SK-N-SH (cell line): ENCODE measurements around the gene CXCL16. TPM values are rescaled to one million over a fixed set of nuclear protein-coding genes. Genes with fewer than 3 reads are reported as not detected.
"Not testable (repeated sequence)": the region's sequence is repeated elsewhere in the genome, so short reads cannot be mapped to it uniquely, and the experiment has no call there.

Experiments used
- CTCF ChIA-PET: fragments of 300-600, 350-600 bp; formaldehyde crosslinking; extraction: SDS; loops from one replicate; lab custom pipeline; 2021; lab: Yijun Ruan, JAX
- POLR2A ChIA-PET: fragments of 350-600 bp; sonication (Branson Sonifier 250); formaldehyde crosslinking; extraction: SDS; loops from one replicate; lab custom pipeline; 2020; ENCODE audit warnings: antibody characterized with exemption, inconsistent platforms; lab: Yijun Ruan, JAX
- DNase-seq: peaks from one replicate; pipeline ENCODE4 v3.0.0; 2012
- H2AFZ ChIP-seq: fragments of 200-600 bp; sonication (generic); 2 replicates; pipeline ENCODE4 v1.8.1; 2016; ENCODE audit warnings: antibody characterized with exemption, mild to moderate bottlenecking, low read depth
- H3F3A ChIP-seq: fragments of 200-600 bp; sonication (generic); replicated peaks from 2 replicates; pipeline ENCODE3; 2016; ENCODE audit warnings: antibody characterized with exemption, mild to moderate bottlenecking; ENCODE audit not compliant: insufficient read depth
- H3K27ac ChIP-seq, 2 experiments: fragments of 200-500 bp in 1 of 2; fragments of 200-600 bp in 1 of 2; sonication (Bioruptor generic) in 1 of 2; sonication (generic), shearing (Covaris generic) in 1 of 2; 2 replicates each; pipeline versions ENCODE4 v1.5.1 to v1.6.1; 2014 to 2016; ENCODE audit warnings: low read depth in 2 of 2, inconsistent platforms in 1 of 2, low read length in 1 of 2, mild to moderate bottlenecking in 1 of 2, mixed read lengths in 1 of 2
- H3K27me3 ChIP-seq: fragments of 200-600 bp; sonication (generic), shearing (Covaris generic); 2 replicates; pipeline ENCODE4 v1.6.1; 2016; ENCODE audit warnings: mixed run types; ENCODE audit not compliant: insufficient read depth
- H3K36me3 ChIP-seq, 2 experiments: fragments of 200-500 bp in 1 of 2; fragments of 200-600 bp in 1 of 2; sonication (Bioruptor generic) in 1 of 2; sonication (generic) in 1 of 2; replicated peaks in 1 of 2; 2 replicates each; pipeline versions ENCODE3 to v1.5.1; 2014 to 2016; ENCODE audit warnings: low read length in 1 of 2, mild to moderate bottlenecking in 1 of 2; ENCODE audit not compliant: insufficient read depth in 2 of 2, control insufficient read depth in 1 of 2
- H3K4me1 ChIP-seq, 2 experiments: fragments of 200-500 bp in 1 of 2; fragments of 200-600 bp in 1 of 2; sonication (Bioruptor generic) in 1 of 2; sonication (generic), shearing (Covaris generic) in 1 of 2; 2 replicates each; pipeline versions ENCODE4 v1.5.1 to v1.6.1; 2014 to 2016; ENCODE audit warnings: low read depth in 1 of 2, low read length in 1 of 2, mixed run types in 1 of 2; ENCODE audit not compliant: insufficient read depth in 2 of 2, control insufficient read depth in 1 of 2
- H3K4me2 ChIP-seq: fragments of 200-600 bp; sonication (generic), shearing (Covaris generic); 2 replicates; pipeline ENCODE4 v1.6.1; 2017; ENCODE audit warnings: mixed run types
- H3K4me3 ChIP-seq, 2 experiments: fragments of 200-500 bp in 1 of 2; fragments of 200-600 bp in 1 of 2; sonication (Bioruptor generic) in 1 of 2; sonication (generic), shearing (Covaris generic) in 1 of 2; 2 replicates each; pipeline versions ENCODE4 v1.5.1 to v1.8.1; 2014 to 2016; ENCODE audit warnings: low read depth in 2 of 2, inconsistent platforms in 1 of 2, low read length in 1 of 2, mild to moderate bottlenecking in 1 of 2, mixed read lengths in 1 of 2, moderate library complexity in 1 of 2
- H3K79me2 ChIP-seq: fragments of 200-600 bp; sonication (generic); 2 replicates; pipeline ENCODE4 v1.8.1; 2017; ENCODE audit warnings: mild to moderate bottlenecking; ENCODE audit not compliant: insufficient read depth
- H3K9ac ChIP-seq: fragments of 200-600 bp; sonication (generic); 2 replicates; pipeline ENCODE4 v1.6.1; 2017; ENCODE audit warnings: mixed run types
- H3K9me2 ChIP-seq: fragments of 200-600 bp; sonication (generic); 2 replicates; pipeline ENCODE4 v1.6.1; 2017; ENCODE audit warnings: mixed run types
- H3K9me3 ChIP-seq: fragments of 200-600 bp; sonication (generic); 2 replicates; pipeline ENCODE4 v1.6.1; 2017; ENCODE audit warnings: mixed run types, mild to moderate bottlenecking, moderate library complexity
- H4K20me1 ChIP-seq: fragments of 200-600 bp; sonication (generic); 2 replicates; pipeline ENCODE4 v1.6.1; 2017; ENCODE audit warnings: mild to moderate bottlenecking, mixed run types; ENCODE audit not compliant: insufficient read depth
- ELF1 ChIP-seq: IDR thresholded peaks from 2 replicates; pipeline ENCODE4 v1.4.0; 2012
- EP300 ChIP-seq, 2 experiments: IDR thresholded peaks; 2 replicates each; pipeline versions ENCODE4 v1.4.0 to v1.6.1; 2012; ENCODE audit warnings: borderline replicate concordance in 1 of 2, low read depth in 1 of 2, low read length in 1 of 2
- EZH2phosphoT487 ChIP-seq: fragments of 200-600 bp; sonication (generic); IDR thresholded peaks from 2 replicates; pipeline ENCODE4 v1.6.1; 2017; ENCODE audit warnings: low read depth, mixed run types, mild to moderate bottlenecking, antibody characterized with exemption, moderate library complexity, borderline replicate concordance
- FOSL2 ChIP-seq: IDR thresholded peaks from 2 replicates; pipeline ENCODE4 v1.4.0; 2012; ENCODE audit warnings: low read depth, mild to moderate bottlenecking, moderate library complexity, borderline replicate concordance
- FOXJ3 ChIP-seq: sonication (generic); formaldehyde crosslinking; IDR thresholded peaks from 2 replicates; pipeline ENCODE4 v1.5.1; 2020; ENCODE audit warnings: mild to moderate bottlenecking, missing genetic modification reagents
- MEF2A ChIP-seq: IDR thresholded peaks from 2 replicates; pipeline ENCODE4 v1.4.0; 2012; ENCODE audit warnings: low read depth, borderline replicate concordance
- MXI1 ChIP-seq: IDR thresholded peaks from 2 replicates; pipeline ENCODE4 v1.6.1; 2012; ENCODE audit warnings: mild to moderate bottlenecking, low read depth, low read length, improper control_type of control experiment
- NFIC ChIP-seq: IDR thresholded peaks from 2 replicates; pipeline ENCODE4 v1.4.0; 2012; ENCODE audit warnings: borderline replicate concordance
- RAD21 ChIP-seq: IDR thresholded peaks from 2 replicates; pipeline ENCODE4 v1.6.1; 2012; ENCODE audit warnings: mild to moderate bottlenecking, low read length
- TAF1 ChIP-seq: IDR thresholded peaks from 2 replicates; pipeline ENCODE4 v1.6.1; 2012; ENCODE audit warnings: low read depth, mild to moderate bottlenecking, low read length, moderate library complexity, borderline replicate concordance
- TCF12 ChIP-seq: IDR thresholded peaks from 2 replicates; pipeline ENCODE4 v1.4.0; 2012
- WGBS: methylation state at CpG from one replicate; pipeline ENCODE4 v1.1.6; 2017; ENCODE audit warnings: low lambda C conversion rate; 5-methylcytosine and 5-hydroxymethylcytosine counted together
- polyA plus RNA-seq, 3 experiments: library from polyadenylated mRNA; depleted of rRNA; stranded (reverse); fragments of >200 nt; gene quantifications; 2 replicates each; pipeline ENCODE4 v1.2.3, GENCODE V29; 2012
- TF ChIP-seq, protein P1 (sequence below): IDR thresholded peaks from 2 replicates; pipeline ENCODE4 v1.4.0; 2012; ENCODE audit warnings: low read depth, borderline replicate concordance
- TF ChIP-seq, protein P2 (sequence below): fragments of 150-350 bp; IDR thresholded peaks from 2 replicates; pipeline ENCODE4 v1.6.1; 2016; ENCODE audit warnings: mild to moderate bottlenecking, low read depth, low read length

Gene CXCL16
- polyA plus RNA-seq, 1 of the 3 experiments (the other 2 are of a cell fraction) = 4.3 TPM

DNA sequence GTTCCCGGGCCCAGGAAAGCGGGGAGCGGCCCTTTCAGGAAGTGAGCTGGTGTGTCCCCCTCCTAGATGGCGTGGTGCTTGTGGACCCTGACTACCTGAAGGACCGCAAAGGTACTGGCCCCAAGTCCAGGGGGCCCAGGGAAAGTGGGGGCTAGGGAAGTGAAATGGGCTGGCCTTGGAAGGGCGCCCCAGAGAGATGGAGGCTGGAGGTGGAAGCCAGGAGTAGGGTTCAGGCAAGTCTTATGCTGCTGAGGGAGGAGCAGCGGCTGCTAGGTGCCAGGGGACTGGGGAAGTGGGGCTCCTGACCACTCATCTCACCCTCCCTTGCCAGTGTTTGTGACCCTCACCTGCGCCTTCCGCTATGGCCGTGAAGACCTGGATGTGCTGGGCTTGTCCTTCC lies 23.6 kb downstream of the CXCL16 start:
- no peak for DNase-seq
- Histone ChIP-seq H3K36me3 (peaks cover 0 to 4% of the 10 kb centered on the region in 2 experiments), H3K4me3 (no peak overlapping the region), H3F3A (peaks cover under 1% of the 10 kb centered on the region), H3K9me2 (no peaks in the 10 kb centered on the region), H3K9me3 (no peaks in the 10 kb centered on the region), H3K4me1 (peaks cover 0 to 12% of the 10 kb centered on the region in 2 experiments; a peak in 1 of 4 replicates), H2AFZ (no peak overlapping the region), H4K20me1 (no peaks in the 10 kb centered on the region), H3K27ac (no peak overlapping the region), H3K79me2 (peaks cover 2% of the 10 kb centered on the region; the same call in 1 of the 2 replicates), H3K4me2 (no peak overlapping the region), H3K9ac (no peak overlapping the region), H3K27me3 (no peaks in the 10 kb centered on the region)
- ChIA-PET POLR2A (no interaction called here), CTCF (no interaction called here)
- WGBS = 95% methylated on average over 10 of the region's 10 CpGs
- TF ChIP-seq EP300 (IDR thresholded peaks at IDR 0.05; ENCODE audit: borderline replicate concordance in 1 of 2, low read depth in 1 of 2, low read length in 1 of 2) (no peak), RAD21 (no peak), TCF12 (no peak), EZH2phosphoT487 (no peak)

DNA sequence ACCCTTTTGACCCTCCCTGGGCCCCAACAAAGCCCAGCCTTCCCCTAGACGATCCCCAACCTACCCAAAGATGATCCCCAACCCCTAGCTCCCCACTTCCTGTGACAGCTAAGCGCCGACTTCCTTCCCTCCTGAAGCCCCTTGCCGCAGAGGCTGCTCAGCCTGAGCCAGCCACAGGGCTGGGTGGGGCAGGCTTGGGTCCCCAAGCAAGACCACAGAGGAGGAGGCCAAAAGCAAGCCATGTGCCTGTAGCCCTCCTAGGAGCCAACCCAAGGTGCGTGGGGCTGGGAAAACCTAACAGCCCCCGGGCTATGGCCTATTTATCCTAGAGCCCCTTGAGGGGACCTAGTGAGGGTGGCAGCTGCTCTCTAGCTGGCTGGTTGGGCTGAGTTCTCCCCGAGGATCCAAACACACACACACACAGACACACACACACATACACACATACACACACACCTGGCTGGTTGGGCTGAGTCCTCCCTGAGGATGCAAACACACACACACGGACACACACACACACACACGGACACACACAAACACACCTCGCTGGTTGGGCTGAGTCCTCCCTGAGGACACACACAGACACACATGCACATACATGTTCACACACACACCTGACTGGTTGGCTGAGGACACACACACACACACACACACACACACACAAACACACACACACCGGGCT lies 24.5 kb downstream of the CXCL16 start:
- H3K79me2 ChIP-seq = peaks cover 5% of the 10 kb centered on the region; the same call in 1 of the 2 replicates
- H3K9ac ChIP-seq = no peak overlapping the region
- ChIA-PET CTCF (no interaction called here), POLR2A (no interaction called here)
- TF ChIP-seq, protein P1, sequence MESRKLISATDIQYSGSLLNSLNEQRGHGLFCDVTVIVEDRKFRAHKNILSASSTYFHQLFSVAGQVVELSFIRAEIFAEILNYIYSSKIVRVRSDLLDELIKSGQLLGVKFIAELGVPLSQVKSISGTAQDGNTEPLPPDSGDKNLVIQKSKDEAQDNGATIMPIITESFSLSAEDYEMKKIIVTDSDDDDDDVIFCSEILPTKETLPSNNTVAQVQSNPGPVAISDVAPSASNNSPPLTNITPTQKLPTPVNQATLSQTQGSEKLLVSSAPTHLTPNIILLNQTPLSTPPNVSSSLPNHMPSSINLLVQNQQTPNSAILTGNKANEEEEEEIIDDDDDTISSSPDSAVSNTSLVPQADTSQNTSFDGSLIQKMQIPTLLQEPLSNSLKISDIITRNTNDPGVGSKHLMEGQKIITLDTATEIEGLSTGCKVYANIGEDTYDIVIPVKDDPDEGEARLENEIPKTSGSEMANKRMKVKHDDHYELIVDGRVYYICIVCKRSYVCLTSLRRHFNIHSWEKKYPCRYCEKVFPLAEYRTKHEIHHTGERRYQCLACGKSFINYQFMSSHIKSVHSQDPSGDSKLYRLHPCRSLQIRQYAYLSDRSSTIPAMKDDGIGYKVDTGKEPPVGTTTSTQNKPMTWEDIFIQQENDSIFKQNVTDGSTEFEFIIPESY = no peak
- TF ChIP-seq NFIC = no peak
- TF ChIP-seq TAF1 = no peak
- TF ChIP-seq TCF12 = no peak
- TF ChIP-seq, protein P2, sequence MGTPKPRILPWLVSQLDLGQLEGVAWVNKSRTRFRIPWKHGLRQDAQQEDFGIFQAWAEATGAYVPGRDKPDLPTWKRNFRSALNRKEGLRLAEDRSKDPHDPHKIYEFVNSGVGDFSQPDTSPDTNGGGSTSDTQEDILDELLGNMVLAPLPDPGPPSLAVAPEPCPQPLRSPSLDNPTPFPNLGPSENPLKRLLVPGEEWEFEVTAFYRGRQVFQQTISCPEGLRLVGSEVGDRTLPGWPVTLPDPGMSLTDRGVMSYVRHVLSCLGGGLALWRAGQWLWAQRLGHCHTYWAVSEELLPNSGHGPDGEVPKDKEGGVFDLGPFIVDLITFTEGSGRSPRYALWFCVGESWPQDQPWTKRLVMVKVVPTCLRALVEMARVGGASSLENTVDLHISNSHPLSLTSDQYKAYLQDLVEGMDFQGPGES = no peak
- no peak for TF ChIP-seq ELF1
- TF ChIP-seq MXI1 = no peak
- TF ChIP-seq FOSL2 = no peak
- TF ChIP-seq FOXJ3 (CRISPR knock-in tag) = no peak
- no peak for TF ChIP-seq MEF2A
- TF ChIP-seq EP300 (IDR thresholded peaks at IDR 0.05; ENCODE audit: borderline replicate concordance in 1 of 2, low read depth in 1 of 2, low read length in 1 of 2) = no peak
- peaks cover 0 to 14% of the 10 kb centered on the region in 2 experiments; a peak in 1 of 4 replicates for H3K4me1 ChIP-seq
- no peak overlapping the region for H3K27ac ChIP-seq
- no peak overlapping the region for H3K4me2 ChIP-seq
- H3K4me3 ChIP-seq = no peak overlapping the region
- H3K9me2 ChIP-seq = no peaks in the 10 kb centered on the region
- no peaks in the 10 kb centered on the region for H3K27me3 ChIP-seq
- DNase-seq = no peak
- peaks cover 0 to 4% of the 10 kb centered on the region in 2 experiments for H3K36me3 ChIP-seq
- 91% methylated on average over 6 of the region's 11 CpGs for WGBS
- no peaks in the 10 kb centered on the region for H3K9me3 ChIP-seq
- no peaks in the 10 kb centered on the region for H4K20me1 ChIP-seq
- no peaks in the 10 kb centered on the region for H3F3A ChIP-seq
- no peak overlapping the region for H2AFZ ChIP-seq

DNA sequence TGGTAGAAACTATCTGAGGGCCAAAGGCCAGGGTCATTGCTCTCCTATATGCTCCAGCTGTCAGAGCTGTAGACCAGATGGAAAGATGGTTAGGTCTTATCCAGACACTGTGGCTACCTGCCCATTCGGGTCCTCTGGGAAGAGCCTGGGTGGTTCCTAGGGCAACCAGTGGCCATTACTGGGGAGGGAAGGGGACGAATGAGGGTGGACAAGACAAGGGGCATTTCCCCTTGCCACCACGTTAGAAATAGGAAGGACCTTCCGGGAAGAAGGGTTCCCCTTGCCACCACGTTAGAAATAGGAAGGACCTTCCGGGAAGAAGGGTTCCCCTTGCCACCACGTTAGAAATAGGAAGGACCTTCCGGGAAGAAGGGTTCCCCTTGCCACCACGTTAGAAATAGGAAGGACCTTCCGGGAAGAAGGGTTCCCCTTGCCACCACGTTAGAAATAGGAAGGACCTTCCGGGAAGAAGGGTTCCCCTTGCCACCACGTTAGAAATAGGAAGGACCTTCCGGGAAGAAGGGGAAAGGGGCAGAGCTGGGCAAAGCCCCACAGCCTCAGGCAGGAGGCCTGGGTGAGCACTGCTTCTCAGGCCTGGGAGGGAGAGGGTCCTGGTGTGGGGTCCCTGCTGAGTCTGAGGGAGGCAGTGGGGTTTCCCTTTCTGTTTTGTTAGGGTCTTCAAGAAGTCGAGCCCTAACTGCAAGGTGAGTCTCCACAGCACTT lies 25.2 kb downstream of the CXCL16 start:
- H2AFZ ChIP-seq, H3K79me2 ChIP-seq, H3K27me3 ChIP-seq, DNase-seq, H3K4me2 ChIP-seq, H3K36me3 ChIP-seq, CTCF ChIA-PET, H3K9me3 ChIP-seq, H3K27ac ChIP-seq, H3F3A ChIP-seq, H4K20me1 ChIP-seq, H3K4me3 ChIP-seq, H3K9me2 ChIP-seq, H3K9ac ChIP-seq, POLR2A ChIA-PET: not testable (repeated sequence)
- peaks cover 0 to 17% of the 10 kb centered on the region in 2 experiments; a peak in 1 of 4 replicates for H3K4me1 ChIP-seq
- WGBS = 97% methylated on average over 7 of the region's 15 CpGs
